ENCODE results near the gene MRPL24.

DNA sequence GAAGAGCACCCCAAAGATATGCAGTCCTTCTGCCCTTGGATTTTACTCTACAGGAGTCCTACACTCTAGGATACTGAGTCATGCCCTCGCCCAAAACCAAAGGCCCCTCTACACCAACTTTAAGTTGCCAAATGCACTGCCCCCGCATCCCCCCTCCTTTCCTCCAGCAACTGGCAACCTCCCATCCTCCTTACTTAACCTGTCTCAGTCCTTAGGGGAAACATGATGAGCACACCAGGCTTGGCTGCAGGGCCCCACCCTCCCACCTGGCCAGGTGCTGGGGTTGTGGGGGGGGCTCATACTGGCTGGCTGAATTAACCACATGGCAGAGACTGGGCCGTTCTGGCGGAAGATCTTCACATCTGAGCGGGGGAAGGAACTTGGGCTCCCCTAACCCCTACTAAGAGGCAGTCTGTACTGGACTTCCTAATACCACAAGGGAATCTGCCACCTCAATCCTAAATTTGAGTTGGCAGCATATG is 9.3 kb upstream of the MRPL24 start:
- 0 out of 2 replicates have a peak, but pooled peaks have one; percentile 29 for TF ChIP-seq TAF1 (IDR thresholded peaks at IDR 0.05; ENCODE audit: borderline replicate concordance, insufficient read depth, low read length)
- TF ChIP-seq POLR2AphosphoS5 (IDR thresholded peaks at IDR 0.05; ENCODE audit: low read depth, low read length) = no peak
